Measurements from ENCODE around the gene RNF2.
"Not testable (repeated sequence)": the region's sequence is repeated elsewhere in the genome, so short reads cannot be mapped to it uniquely, and the experiment has no call there.

RNF2 gene

DNA sequence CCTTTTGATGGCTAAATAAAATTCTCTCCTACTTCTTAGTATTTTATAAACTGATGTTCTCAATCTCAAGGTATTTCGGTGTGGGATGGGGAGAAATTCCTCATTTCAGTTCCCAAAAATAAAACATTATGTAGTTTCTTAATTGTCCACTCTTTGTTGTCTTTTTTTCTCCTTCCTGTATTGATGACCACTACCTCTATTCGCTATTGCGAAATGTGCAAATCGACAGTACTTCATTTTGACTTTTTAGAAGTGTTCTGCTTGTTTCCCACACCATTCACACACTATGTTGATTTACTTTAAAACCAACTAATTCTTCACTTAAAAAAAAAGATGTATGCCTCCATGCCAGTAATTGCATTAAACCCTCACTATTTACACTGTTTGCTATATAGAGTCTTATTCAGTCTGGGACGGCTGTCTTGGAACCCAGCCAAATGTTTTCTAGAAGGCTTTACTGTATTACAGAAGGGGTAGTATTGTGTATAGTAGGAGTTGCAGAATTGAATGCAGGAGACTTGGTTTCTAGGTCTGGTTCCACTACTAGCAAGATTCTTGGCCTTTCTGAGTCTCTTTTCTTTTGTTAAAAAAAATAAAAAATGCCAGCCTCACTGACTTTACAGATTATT lies 5.6 kb downstream of the RNF2 start:
- DNase-seq (ENCODE audit: low spot score), result no peak

DNA sequence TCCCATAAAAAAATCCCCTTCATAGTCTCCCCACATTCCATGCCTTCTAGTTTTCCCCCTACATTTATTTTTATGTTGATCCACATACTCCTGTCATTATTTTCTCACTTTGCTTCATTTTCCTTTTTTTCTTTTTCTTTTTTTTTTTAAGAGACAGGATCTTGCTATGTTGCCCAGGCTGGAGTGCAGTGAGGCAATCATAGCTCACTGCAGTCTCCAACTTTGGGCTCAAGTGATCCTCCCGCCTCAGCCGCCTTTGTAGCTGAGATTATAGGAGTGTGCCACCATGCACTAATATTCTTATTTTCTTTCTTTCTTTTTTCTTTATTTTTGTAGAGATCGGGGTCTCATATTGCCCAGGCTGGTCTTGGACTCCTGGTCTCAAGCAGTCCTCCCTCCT lies 7.8 kb downstream of the RNF2 start:
- no peak for DNase-seq (ENCODE audit: low spot score)

DNA sequence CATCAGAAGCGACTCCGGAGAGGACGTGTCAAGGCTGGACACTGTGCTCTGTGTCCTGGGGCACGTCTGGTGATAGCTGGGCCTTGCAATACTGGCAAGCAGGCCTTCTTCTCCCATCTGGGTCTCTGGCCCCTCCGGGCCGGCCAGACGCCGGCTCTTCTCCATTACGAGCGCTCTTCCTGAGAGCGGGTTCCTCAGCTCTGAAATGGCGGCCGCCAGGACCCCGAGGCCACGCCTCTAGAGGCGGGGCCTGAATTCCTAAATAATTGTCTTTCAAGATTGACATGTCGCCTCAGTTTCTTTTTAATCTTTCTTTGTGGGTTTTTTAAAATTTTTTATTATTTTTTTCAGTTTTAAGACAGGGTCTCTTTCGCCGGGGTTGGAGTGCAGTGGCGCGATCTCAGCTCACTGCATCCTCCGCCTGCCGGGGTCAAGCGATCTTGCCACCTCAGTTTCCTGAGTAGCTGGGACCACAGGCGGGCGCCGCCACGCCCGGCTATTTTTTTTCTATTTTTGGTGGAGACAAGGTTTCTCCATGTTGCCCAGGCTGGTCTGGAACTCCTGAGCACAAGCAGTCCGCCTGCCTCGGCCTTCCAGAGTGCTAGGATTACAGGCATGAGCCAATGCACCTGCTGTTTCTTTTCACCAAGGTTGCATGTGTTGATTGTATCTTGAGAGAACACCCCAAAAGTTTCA lies 9.2 kb downstream of the RNF2 start:
- DNase-seq (ENCODE audit: low spot score), result no peak

DNA sequence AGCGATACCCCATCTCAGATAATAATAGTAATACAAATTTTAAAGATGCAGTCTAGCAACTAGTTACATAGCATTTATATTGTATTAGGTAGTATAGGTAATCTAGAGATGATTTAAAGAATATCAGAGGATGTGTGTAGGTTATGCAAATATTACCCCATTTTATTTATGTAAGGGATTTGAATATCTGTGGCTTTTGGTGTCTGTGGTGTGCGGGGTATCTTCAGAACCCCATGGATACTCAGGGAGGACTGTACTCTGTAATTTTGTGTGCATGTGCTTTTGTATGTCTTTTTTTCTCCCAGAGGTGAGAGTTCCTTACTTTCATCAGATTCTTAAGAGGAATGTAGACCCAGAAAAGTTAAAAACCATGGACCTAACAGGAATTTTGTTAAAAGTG lies 12.8 kb downstream of the RNF2 start:
- no peak for DNase-seq (ENCODE audit: low spot score)

DNA sequence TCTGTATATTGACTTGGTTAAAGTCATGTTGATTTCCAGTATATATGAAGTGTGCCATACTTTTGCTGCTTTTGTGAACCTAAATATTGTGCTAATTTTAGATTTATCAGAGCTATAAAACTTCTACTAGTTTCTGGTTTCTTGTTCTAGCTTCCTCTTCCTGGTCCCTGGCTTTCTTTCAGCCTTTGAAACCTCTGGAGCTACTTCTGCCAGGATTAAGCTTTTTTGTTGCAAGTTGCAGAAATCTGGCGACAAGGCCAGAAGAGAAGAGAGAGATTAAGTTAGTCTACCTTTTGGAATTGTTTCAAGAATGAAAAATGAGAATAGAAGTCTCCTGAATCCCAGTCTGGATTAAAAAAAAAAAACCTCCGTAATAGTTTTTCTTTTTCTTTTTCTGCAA lies 13.5 kb downstream of the RNF2 start:
- DNase-seq (ENCODE audit: low spot score), result no peak

DNA sequence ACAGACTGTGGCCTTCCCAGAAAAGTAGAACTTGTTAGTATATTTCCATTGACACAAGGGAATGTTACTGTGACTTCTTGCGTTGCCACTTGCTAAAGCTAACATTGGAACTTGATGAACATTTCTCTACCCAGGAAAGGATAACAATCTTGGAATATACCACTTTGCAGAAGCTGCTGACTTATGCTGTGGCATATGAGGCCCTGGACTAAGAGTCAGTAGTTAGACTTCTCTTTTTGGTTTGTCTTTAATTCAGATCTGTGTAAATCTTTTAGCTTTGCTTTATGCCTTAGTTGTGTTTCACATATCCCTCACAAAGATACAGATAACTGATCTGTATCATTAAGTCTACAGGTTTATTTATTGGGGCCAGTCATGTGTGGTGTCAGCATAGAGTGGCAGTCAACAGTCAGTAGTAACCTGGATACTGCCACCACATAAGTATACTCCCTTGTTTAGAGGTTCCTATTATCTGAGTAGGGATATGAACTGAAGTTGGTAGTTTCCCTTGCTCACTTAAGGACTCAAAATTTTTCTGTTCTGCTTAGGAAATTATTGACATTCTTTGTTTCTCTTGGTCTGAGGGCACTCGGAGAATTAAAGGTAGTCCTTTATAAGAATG lies 14.7 kb downstream of the RNF2 start:
- DNase-seq (ENCODE audit: low spot score), result no peak

DNA sequence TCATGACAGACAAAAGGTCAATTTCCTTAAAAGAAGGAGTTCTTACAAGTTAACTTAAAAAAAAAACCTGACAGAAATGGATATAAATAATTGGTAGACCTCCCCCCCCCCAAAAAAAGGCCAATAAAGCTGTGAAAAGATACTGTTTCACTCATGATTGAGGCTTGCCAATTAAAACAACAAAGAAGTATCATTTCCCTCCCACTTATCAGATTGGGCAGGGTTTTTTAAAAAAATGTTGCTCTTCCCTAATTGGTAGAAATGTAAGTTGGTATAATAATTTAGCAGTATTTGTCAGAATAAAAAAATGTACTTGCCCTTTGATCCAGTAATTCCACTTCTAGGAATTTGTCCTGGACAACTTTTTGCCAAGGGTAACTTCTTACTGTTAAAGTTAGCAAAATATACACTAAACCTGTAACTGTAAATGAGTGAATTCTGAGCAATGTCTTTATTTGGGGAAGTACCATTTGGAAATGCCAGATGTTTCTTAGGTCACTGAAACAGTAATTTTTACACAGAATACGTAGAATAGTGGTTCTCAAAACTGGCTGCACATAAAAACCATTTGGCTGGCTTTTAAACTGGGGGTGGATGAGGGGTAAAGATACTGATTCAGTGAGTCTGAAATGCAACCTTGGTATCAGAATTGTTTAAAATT lies 17.5 kb downstream of the RNF2 start:
- DNase-seq (ENCODE audit: low spot score), result no peak

DNA sequence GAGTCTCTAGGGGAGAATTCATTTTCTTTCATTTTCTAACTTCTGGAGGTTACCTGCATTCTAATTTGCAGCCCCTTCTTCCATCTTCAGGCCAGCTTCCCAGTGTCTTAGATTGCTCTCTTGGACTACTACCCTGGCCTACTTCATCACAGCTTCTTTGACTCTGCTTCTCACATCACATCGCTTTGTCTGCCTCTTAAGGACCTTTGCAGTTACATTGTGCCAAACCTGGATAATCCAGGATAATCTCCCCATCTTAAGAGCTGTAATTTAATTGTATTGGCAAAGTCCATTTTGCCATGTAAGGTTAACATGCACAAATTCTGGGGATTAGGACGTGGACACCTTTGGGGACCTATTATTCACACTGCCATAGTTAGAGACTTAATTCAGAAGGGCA lies 18.4 kb downstream of the RNF2 start:
- DNase-seq (ENCODE audit: low spot score), result no peak

DNA sequence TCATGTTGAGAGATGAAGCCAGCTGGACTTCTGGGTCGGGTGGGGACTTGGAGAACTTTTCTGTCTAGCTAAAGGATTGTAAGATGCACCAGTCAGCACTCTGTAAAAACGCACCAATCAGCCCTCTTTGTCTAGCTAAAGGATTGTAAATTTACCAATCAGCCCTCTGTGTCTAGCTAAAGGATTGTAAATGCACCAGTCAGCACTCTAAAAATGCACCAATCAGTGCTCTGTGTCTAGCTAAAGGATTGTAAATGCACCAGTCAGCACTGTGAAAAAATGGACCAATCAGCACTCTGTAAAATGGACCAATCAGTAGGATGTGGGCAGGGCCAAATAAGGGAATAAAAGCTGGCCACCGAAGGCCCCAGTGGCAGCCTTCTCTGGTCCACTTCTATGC lies 19.6 kb downstream of the RNF2 start:
- not testable (repeated sequence) for DNase-seq (ENCODE audit: low spot score)

DNA sequence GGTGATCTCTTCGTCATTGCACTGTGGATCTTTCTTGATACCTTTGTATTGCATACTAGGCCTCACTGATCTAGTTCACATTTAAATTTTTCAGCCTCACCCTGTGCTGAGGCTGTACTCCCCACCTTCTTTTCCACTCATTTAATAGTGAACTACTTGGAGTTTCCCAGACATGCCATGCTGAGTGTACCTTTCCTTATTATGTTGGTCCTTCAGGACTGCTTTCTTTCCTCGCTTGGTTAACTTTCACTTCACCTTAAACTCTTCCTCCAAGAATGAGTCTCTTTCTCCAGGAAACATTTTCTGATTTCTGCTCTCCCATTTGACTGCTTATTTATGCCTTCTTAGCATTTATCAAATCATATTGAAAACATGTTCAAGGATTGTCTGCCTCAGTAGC lies 20.8 kb downstream of the RNF2 start:
- DNase-seq (ENCODE audit: low spot score), result no peak

DNA sequence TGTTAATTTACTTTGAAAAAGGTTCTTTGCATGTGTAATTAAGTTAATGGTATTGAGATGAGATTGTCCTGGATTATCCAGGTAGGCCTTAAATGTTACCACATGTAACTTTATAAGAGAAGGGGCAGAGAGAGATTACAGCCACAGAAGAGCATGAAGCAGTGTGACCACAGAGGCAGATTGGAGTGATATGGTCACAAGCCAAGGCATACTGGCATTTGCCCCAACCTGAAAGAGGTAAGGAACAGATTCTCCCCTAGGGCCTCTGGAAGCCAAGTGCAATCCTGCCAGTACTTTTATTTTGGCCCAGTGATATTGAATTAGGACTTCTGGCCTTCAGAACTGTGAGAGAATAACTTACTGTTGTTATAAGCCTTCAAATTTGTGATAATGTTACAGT lies 23.0 kb downstream of the RNF2 start:
- no peak for DNase-seq (ENCODE audit: low spot score)

DNA sequence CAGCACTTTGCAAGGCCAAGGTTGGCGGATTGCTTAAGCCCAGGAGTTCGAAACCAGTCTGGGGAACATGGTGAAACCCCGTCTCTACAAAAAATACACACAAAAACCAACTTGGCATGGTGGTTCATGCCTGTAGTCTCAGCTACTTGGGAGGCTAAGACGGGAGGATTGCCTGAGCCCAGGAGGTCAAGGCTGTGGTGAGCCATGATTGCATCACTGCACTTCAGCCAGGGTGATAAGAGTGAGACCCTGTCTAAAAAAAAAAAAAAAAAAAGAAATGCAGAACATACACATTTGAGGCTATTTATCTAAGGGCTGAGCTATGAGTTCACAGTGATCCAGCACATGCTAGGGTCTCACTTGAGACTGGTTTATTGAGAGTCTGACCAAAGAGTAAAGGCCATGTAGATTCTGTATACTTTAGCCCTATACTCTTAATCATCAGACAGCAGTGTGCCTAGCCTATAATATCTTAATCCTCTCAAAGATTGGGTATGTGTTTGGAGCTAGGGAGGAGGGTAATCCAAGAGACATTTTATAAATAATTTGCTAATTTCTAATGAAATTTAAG lies 23.9 kb downstream of the RNF2 start:
- DNase-seq (ENCODE audit: low spot score), result no peak

DNA sequence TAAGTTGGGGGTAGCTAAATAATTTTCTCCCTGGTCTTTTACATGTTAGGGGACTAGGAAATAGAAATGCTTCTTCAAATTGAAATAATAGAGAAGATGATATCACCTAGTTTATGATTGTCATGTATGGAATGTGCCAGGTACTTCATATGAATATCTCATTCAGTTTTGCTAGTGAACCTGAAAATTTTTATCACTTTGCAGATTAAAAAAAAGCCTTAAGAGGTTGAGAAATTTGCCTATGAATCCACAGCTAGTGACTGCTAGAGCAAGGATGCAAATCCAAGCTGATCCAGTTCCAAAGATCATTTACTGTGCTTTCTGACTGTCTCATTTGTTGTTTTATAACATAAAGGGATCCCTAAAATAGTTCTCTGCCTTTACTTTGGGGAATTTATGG lies 24.7 kb downstream of the RNF2 start:
- DNase-seq (ENCODE audit: low spot score), result no peak

DNA sequence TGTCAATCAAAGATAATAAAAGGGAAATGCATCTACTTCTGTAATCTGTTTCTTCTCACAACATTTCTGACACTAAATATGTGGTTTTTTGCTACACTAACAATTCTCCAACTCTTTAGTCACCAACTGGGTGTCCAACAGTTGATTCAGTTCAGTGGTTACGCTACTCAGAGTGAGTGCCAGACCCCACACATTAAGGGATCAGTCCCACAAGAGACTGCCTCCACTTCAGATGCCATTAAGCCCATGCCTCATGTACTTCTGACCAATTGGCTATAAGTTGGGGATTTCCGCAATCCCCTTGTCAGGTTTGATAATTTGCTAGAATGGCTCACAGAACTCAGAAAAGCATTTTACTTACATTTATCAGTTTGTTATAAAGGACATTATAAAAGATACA lies 28.4 kb downstream of the RNF2 start:
- no peak for DNase-seq (ENCODE audit: low spot score)

DNA sequence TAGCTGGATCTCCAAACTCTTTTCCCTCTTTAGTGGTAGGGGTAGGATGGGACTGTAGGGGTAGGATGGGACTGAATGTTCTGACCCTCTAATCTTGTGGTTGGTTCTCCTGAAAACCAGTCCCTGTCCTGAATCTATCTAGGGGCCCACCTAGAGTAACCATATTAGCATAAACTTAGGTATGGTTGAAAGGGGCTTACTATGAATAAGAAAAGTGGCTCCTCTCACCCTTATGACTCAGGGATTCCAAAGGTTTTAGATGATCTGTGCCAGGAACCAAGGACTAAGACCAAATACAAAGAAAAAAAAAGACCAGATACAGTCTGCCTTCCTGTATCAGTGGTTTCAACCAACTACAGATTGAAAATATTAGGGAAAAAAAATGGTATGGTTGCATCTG lies 28.9 kb downstream of the RNF2 start:
- no peak for DNase-seq (ENCODE audit: low spot score)

DNA sequence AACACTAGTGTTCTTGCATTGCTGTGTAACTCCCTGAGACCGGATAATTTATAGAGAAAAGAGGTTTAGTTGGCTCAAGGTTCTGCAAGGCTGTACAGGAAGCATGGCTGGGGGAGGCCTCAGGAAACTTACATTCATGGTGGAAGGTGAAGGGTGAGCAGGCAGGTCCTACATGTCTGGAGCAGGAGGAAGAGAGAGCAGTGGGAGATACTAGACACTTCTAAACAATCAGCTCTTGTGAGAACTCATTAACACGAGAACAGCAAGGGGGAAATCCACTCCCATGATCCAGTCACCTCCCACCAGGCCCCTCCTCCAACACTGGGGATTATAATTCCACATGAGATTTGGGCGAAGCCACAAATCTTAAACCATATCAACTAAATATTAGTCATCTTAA lies 30.1 kb downstream of the RNF2 start:
- DNase-seq (ENCODE audit: low spot score), result no peak

DNA sequence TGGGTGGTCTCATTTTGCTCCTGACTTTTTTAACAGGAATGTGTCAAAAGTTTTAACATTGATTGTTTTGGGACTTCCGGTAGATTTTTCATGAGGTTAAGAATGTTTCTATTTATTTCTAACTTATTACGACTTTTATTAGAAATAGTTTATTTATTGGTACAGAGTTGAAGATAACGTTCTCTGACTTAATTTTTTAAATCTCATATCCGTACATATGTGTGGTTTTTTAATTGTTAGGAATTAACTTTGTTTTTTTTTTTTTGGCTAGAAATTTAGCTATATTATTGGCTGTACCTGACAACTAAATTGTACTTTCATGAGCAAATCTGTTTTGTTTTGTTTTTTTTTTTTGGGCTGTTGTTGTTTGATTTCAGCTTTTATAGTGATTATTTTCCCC lies 32.0 kb downstream of the RNF2 start:
- DNase-seq (ENCODE audit: low spot score), result no peak

DNA sequence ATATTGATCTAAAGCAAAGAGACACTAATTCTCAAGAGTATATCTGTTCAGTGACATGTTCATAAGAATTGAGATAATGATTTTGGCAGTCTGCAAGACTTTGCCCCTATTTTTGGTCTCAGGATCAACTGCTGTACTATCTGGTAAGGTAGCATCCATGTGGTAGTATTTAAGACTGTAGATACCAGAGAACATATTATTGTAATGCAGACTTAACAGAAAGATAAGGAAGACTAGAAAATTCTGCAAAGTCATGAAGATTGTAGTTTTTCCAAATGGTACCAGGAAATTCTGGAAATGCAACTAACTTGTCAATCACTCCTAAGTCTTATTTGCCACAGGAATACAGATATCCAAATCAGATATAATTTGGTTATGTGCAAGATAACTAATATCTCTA lies 35.1 kb downstream of the RNF2 start:
- DNase-seq (ENCODE audit: low spot score), result no peak

DNA sequence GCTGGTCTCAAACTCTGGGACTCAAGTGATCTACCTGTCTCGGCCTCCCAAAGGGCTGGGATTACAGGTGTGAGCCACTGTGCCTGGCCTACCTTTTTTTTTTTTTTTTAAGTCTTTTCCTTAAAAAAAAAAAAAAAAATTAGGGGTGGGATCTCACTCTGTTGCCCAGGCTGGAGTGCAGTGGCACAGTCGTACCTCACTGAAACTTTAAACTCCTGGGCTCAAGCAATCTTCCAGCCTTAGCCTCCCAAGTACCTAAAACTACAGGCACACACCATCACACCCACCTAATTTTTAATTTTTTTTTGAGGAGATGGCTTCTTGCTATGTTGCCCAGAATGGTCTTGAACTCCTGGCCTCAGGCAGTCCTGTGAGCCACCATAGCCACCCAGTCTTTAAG lies 38.5 kb downstream of the RNF2 start:
- no peak for DNase-seq (ENCODE audit: low spot score)

DNA sequence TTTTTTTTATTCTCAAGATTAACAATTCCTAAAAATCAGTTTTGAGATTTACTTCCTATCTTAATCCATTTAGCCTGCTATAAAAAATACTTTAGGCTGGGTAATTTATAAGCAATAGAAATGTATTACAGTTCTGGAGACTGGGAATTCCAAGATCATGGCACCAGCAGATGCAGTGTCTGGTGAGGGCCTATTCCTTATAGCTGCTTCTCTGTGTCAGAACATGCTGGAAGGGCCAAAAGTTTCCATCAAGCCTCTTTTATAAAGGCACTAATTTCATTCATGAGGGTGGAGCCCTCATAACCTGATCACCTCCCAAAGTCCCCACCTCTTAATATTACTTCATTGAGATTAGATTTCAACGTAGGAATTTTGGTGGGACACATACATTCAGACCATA lies 41.7 kb downstream of the RNF2 start:
- no peak for DNase-seq (ENCODE audit: low spot score)

DNA sequence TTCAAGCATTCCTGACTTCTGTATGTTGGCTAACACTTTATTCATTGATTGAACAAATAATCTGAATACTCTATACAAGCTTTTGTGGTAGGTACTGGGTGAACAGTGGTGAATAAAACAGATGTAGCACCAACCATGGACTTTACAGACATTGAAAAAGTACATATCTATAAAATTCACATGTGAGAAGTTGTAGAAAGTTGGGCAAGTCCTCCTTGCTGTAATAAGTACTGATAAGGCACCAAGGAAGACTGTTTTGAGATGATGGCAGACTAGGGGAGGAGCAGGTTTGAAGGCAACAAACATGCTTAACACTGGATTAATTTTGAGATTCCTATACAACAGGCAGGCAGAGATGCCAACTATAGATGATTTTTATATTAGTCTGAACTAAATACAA lies 42.4 kb downstream of the RNF2 start:
- DNase-seq (ENCODE audit: low spot score), result no peak

DNA sequence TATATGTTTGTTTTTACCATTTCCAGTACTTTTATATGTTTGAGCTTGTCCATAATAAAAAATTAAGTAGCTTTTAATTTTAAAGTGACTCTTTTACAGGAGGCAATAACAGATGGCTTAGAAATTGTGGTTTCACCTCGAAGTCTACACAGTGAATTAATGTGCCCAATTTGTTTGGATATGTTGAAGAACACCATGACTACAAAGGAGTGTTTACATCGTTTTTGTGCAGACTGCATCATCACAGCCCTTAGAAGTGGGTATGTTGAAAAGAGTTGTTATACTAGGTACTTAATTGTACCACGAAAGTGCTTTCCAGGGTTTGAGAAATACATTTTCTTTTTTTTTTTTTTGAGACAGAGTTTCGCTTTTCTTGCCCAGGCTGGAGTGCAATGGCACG lies 46.1 kb downstream of the RNF2 start:
- DNase-seq (ENCODE audit: low spot score), result no peak

DNA sequence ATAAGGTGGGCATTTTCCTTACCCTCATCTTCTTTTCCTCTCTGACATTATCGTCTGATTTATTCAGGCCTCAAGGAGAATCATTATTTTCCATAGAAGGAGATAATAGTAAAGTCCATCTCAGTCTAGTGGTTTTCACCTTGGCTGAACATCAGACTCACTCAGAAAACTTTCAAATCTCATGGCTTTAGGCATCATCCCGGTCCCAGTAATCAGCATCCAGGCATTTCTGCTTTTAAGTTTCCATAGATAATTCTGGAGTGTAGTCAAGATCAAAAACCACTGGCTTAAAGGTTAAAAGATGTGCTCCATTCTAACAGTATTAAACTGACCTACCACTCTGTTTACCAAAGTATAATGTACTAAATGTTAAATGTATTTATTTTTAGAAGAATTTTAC lies 49.4 kb downstream of the RNF2 start:
- no peak for DNase-seq (ENCODE audit: low spot score)
